NCI-H2227 (cell line): ENCODE data around the gene MED1.
"Not testable (repeated sequence)": the region's sequence is repeated elsewhere in the genome, so short reads cannot be mapped to it uniquely, and the experiment has no call there.

Source experiments
- DNase-seq: peaks from one replicate; lab custom pipeline; 2025; ENCODE audit not compliant: unreplicated experiment; lab: John Stamatoyannopoulos, UW

Gene MED1

DNA sequence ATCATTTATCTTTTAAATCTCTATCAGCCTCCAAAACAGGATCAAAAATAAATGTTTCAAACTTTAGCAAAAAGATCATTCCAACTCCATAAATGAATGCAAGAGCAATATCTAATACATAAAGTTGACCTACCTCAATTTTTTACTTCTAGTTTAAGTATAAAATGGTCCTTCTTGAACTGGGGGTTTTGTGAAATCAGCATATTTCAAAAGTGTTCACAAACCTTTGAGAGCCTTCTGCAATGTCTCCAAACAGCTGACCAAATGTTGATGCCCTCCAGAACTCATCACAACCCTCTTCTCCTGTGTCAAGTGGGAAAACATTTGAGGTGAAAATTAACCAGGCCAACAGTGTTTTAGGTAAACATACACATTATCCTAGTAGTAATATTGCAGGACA is 7.7 kb downstream of the MED1 start:
- no peak for DNase-seq

DNA sequence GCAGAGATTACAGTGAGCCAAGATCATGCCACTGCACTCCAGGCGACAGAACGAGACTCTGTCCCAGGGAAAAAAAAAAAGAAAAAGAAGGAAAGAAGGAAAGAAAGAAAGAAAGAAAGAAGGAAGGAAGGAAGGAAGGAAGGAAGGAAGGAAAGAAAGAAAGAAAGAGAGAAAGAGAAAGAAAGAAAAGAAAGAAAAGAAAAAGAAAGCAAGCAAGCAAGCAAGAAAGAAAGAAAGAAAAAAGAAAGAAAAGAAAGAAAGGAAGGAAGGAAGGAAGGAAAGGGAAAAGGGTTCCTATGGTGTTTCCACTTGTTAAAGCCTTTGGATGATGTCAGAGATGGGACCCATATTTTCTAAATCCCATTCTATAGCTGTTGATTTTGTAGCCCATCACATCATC is 11.2 kb downstream of the MED1 start:
- not testable (repeated sequence) for DNase-seq

DNA sequence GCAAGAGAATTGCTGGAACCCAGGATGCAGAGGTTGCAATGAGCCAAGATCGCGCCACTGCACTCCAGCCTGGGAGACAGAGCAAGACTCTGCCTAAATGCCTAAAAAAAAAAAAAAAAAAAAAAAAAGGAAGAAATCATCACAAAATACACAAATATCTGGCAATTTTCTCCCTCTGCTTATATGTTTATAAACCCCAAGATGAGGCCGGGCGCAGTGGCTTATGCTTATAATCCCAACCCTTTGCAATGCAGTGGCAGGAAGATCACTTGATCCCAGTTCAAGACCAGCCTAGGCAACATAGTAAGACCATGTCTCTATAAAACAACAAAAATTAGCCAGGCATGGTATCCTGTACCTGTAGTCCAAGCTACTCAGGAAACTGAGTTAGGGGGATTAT is 21.5 kb downstream of the MED1 start:
- no peak for DNase-seq

DNA sequence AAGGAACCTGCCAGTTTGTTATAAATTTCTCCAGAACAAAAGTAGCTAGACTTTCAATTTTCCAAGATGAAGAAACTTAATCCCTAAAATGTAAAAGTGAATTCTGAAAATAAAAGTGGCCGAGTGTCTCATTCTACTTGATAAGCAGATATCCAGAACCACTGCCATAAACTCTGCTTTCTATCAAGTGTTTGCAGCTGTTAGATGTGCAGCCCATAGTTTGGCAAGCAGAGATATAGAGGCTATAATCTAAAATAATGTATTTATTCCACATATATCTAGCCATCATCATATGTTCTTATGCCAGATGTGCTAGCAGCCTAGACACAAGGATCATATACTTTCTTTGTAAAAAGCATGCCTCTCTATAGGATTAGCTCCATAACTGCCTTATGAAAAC is 34.9 kb downstream of the MED1 start:
- DNase-seq: no peak

DNA sequence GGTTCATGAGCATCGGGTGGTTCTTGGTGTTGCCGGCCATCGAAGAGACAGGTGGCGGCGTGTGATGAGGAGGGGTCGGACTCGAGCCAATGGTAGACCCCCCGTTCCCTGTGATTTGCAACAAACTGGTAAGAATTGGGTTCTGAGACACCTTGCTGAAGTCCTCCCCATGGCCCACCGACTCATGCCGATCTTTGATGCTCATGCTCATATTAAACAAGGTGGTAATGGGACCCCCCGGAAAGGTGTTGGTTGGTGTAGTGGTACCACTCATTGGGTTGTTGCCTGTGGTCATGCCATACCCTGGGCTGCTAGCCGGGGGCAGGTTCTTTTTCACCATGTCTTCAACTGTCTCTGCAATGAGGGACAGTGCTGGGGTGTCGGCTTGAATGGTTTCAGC is 40.8 kb downstream of the MED1 start:
- DNase-seq: no peak

DNA sequence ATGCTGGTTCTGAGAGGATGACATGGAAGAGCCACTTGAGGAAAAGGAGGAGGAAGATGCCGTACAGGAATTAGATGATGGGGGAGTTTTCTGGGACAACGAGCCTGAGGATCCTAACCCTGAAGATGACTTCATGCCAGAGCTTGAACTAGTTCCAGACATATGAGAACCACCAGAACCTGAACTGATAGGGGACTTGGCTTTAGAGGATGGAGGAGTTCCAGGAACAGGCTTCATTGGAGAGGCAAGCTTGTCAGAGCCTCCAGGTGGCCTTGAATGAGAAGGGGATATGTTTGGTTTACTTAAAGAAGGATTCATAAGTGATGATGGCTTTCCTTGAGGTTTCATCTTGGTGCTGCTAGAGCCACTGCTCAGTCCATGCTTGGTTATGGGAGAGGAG is 42.7 kb downstream of the MED1 start:
- DNase-seq: no peak

DNA sequence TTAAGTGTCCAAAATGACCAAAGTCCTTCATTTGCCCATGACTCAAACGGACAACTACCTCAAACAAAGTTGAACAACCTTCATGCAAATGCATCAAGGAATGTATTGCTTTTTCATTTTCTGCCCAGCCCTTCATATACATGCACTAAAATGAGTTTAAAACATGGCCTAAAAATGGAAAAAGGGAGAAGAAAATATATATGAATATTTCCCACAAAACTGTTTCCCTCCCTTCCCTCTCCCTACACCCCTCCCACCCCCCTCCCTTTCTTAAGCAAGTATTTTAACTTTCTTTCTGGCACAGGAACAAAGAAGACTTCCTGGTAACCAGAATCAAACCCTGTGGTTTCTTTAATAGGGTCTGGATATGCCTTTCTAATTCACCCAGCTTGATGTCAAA is 44.1 kb downstream of the MED1 start:
- DNase-seq: no peak

DNA sequence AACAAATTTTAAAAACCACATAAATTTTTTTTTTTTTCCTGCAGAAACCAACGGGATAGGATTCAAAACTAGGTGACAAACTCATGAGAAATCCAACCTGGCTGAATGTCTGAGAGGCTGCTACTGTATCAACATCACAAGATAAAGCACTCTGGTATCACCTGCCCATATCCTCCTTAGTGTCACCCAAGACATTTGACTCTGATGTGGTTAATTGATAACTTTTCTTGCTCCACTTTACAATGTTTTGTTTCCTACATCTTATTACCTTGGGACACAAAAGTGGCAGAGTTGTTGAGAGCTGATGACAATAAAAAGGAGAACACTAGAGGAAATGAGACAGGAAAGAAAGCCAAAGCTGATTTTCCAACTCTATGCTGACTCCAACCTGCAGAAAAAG is 45.6 kb downstream of the MED1 start:
- DNase-seq: no peak

DNA sequence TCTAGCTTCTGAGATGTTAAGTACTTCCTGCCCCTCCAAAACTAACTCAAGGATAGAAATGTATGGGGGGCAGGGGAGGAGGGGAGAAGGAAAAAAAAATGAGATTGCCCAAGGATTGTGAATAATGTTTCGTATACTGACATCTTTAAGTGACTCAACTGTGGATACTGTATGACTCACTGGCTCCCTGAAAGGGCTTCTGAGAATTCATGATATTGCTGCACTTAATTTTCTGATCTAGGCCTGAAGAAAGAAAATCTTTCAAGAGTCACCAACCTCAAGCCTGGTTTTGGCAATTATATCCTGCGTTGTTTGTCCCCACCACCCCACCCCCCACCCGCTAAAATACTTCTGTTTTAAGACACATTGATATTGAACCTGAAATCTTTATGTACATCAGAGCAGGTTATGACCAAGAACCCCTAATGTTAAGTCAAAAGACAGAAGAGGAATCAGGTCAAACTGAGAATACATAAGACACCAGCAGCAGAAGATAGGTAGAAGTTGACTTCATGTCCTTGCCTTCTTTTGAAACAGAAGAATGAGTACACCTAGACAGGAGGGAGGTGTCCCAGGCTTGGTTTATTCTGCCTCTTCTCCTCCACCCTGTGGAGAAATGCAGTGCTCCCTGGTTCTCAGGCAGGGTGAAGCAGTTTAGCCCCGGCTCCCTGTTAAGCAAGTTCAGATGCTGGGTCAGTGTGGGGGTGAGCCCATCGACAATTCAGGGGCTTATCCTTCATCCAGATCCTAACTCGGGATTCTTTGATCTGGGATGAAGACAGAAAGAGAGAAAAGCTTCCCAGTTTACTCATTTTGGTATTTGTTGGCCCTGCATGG is 46.3 kb downstream of the MED1 start:
- no peak for DNase-seq

DNA sequence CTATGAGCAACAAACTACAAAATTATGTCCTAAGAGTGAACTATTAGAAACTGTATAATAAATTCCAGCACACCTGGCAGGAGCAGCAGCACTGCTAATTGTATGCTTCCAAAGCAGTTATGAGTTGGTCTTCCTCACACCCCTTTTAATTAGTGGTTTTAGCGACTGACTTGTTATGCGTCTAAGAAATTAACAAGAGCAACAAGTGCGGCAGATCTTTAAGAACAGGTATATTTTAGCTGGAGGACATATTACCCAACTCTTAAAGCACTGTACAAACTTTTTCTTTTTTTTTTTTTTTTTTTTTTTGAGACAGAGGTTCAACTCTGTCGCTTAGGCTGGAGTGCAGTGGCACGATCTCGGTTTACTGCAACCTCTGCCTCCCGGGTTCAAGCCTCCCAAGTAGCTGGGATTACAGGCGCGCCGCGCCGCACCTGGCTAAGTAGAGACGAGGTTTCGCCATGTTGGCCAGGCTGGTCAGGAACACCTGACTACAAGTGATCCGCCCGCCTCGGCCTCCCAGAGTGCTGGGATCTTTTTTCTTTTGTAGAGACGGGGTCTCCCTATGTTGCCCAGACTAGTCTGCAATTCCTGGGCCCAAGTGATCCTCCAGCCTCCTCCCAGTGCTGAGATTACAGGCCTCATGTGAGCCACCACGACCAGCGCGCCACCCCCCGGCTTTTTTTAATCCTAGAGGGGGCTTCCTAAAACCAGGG is 48.0 kb downstream of the MED1 start:
- DNase-seq: no peak

DNA sequence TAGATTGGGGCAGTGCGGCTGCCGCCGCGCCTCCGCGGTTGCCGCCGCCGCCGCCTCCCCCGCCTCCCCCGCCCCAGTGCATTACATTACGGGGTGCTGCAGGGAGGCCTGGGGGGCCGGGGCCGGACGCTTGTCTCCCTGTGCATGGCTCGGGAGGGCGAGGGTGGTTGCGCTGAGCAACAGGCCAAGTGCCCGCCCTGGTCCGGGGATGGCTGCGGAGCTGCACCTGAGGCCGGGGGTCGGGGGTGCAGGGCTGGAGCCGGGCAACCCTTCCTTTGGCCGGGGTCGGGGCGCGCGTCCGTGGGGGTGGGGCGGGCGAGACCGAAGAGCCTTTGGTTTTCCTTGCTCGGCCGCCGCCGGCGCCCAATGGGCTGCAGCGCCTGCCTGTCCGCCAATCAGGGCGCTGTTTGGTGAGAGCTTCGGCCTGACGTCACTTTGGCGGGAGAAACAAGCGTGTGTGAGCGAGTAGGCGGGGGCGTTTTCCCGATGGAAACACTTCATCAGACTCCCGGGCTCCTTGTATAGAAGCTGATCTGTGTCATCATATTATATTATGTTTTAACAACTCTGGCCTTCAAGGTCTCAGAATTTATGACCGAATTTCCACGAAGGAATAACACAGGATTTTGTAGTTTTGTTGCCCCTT is 48.7 kb downstream of the MED1 start:
- DNase-seq: peak; percentile 97

DNA sequence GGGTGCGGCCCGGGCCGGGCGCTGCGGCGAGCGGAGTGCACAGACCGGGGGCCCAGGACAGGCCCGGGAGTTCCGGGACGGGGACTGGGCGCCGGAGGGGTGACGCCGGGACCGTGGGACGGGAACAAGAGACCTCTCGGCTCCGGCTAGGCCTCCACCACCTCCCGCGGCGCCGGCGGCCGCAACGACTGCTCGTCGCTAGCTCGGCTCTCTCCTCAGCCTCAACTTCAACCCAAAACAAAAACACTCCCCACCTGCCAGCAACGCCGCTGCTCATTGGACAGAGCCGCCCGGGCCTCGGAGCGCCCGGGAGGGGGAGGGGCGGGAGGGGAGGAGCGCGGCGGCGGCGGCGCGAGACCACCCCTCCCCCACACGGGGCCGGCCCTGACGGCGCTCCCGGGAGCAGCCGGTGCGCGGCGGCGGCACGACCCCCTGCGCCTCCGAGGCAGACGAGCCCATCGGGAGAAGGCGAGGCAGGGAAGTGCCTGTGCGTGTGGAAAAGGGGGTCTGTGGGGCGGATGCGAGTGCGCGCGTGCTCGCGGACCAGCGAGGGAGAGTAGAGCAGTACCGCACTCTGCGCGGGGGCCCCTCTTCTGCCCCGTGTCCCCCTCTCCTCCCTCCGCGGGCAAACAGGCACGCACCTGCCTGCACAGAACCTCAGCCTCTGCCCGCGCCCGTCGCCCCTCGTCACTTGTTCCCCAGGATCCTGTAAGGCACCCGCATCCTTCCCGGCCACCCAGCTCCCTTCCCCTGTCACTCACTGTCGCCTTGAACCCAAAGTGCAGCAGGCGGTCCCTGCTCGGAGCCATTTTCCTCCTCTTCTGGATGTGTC is 49.4 kb downstream of the MED1 start, which contains the start of gene FBXL20:
TSS of gene FBXL20 (minus strand) at position 215 of the 832 bp plus-strand sequence. CDS start 224 bp downstream, outside the sequence.
- DNase-seq: peak; percentile 93

DNA sequence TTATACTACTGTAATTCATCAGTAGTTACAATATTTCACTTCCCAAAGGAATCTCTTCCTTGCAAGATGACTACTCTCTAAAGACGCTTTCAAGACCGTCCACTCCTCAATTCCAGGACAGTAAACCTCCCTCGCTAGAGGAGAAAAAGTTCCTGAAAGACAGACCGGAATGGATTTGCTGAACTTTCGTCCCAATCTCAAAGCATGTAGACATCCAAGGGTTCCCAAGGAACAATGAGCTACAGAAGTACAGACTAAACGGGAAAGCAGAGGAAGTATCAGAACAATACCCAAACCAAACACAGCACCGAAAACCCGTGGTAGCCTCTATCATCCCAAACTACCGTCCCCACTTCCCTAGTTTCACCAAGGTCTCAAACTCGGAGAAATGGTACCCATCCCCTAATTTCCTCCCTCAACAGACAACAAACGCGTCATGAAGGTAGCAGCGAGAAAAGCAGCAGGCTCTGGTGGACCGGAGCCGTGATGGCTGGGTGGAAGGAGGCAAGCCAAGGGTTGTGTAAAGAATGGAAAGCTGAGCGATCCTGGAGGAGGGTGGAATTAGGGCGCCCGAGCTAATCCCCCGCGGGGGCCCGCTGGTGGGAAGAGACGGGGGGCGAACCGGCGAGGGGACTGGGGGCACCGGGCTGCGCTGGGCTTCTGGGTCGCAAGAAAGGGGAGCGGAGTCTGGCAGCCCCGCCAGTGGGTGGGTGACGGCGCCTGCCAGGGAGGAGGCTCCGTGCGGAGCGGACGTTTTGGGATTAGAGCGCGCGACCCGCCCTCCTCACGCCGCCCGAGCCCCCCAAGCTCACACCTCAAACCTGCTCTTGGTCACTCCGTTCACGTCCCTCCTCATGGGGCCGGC is 50.3 kb downstream of the MED1 start:
- peak; percentile 47 for DNase-seq

DNA sequence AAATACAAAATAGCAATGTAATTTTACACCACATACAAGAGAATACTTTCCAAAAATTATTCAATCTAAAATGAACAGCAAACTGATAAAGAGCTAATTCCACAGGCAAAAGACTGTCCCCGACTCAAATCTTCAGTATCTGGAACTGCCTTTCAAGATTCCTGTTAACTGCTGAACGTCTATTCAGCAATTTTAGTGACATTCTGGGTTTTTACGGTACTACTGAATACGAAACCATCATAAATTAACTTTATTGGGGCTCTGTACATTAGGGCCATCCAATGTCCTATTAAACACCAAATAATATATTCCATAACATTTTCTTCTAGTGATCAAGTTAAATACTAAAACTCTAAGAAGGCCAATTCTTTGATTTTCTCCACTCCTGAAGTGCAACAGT is 51.3 kb downstream of the MED1 start:
- DNase-seq: no peak

DNA sequence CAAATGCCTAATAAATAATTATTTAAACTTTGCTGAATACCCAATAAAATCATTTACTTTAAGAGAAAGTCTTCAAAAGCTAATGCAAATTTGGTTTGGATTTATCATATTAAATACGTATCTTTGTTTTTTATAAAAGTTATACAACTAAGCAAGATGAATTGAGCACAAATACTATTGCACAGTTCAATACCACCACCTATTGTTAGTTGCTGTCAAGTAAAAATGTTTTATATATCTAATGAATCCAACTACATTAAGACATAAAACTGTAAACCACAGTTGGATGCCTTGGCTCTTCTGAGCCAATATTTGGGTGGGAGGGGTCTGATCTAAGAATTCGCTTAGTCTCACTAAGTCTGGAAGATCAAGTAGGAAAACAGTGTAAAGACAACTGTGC is 57.3 kb downstream of the MED1 start:
- no peak for DNase-seq

DNA sequence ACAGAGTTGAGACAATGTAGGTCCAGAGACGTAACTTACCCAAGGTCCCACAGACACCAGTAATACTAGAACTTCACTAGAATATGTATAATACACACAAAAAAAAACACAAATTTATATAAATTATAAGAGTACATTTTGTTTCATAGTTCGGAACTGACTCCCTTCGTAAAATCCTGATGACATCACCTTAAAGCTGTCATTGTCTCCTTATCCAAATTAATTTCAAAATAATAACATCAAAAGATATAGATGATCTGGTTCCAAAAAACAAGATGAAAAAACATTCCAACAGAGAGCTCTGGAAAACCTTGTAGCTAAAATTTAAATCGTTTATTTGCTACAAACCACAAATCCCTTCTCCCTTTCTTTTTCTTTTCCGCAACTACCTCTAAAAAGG is 59.6 kb downstream of the MED1 start:
- no peak for DNase-seq

DNA sequence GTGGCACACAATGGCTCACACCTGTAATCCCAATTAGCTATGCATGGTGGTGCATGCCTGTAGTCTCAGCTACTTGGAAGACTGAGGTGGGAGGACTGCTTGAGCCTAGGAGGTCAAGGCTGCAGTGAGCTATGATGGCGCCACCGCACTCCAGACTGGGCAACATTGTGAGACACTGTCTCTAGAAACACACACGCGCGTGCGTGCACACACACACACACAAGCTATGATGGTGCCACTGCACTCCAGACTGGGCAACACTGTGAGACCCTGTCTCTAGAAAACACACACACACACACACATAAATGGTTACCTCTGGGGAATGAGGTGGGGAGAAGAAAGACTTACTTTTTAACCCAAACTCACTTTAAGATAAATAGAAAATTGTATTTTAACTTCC is 66.0 kb downstream of the MED1 start:
- DNase-seq: no peak

DNA sequence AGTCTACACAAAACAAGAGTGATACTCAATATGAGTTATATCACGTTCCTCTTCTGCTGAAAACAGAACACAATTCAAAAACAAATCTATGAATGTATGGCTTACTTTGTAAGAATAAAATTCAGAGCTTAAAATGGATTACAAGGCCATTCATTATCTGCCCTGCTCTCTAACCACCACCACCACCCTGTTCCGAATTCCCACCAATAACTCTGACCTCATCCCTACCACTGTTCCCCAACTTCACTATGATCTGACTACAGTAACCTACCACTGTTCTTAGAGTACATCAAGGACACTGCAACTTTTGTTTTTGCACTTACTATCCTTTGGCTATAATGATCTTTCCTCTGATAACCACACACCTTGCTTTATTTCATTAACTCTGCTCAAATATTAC is 70.9 kb downstream of the MED1 start:
- DNase-seq: no peak

DNA sequence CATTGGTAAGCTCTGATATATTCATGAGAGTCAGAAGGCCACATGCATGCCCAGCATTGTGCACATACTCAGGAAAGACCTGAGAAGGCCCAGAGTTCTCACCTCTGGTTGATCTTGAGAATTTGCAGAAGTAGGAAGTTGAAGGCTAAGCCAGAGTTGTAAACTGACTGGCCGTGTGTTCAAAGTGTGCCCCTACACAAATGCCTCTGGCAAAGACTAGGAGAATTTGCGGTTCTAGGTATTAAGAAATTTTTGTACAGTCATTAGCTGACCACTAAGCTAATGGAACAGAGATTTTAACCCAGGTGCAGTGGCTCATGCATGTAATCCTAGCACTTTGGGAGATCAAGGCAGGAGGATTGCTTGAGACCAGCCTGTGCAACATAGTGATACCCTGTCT is 74.6 kb downstream of the MED1 start:
- DNase-seq: no peak

DNA sequence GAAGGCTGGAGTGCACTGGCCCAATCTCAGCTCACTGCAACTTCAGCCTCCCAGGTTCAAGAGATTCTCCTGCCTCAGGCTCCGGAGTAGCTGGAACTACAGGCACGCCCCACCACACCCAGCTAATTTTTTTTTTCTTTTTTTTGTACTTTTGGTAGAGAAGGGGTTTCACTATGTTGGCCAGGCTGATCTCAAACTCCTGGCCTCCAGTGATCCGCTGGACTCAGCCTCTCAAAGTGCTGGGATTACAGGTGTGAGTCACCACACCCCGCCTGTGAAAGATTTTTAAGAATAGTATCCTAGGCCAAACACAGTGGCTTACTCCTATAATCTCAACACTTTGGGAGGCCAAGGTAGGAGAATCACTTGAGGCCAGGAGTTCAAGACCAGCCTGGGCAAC is 83.3 kb downstream of the MED1 start:
- DNase-seq: not testable (repeated sequence)
